HepG2 (cell line): ENCODE measurements around the gene USP5. TPM values are rescaled to one million over a fixed set of nuclear protein-coding genes. Genes with fewer than 3 reads are reported as not detected.

Experiments
- DMAP1 ChIP-seq: IDR thresholded peaks from 2 replicates; pipeline ENCODE4 v1.6.1; 2016
- DMTF1 ChIP-seq: sonication (generic); formaldehyde crosslinking; IDR thresholded peaks from 2 replicates; pipeline ENCODE4 v1.4.0; 2020; ENCODE audit warnings: mild to moderate bottlenecking, missing genetic modification reagents
- FOSL2 ChIP-seq: sonication (generic); formaldehyde crosslinking; IDR thresholded peaks from 2 replicates; pipeline ENCODE4 v1.4.0; 2020; ENCODE audit warnings: missing genetic modification reagents
- GFI1 ChIP-seq: sonication (generic); formaldehyde crosslinking; IDR thresholded peaks from 2 replicates; pipeline ENCODE4 v1.5.0; 2020; ENCODE audit warnings: missing genetic modification reagents, mild to moderate bottlenecking, borderline replicate concordance
- HNRNPLL ChIP-seq: fragments of 200-400 bp; formaldehyde crosslinking; IDR thresholded peaks from 2 replicates; pipeline ENCODE4 v1.6.1; 2017; ENCODE audit warnings: mild to moderate bottlenecking, low read depth, low read length; ENCODE audit not compliant: poor library complexity, severe bottlenecking
- KAT8 ChIP-seq: IDR thresholded peaks from 2 replicates; pipeline ENCODE4 v1.6.1; 2016; ENCODE audit warnings: missing genetic modification reagents, missing compliant biosample characterization
- PRDM10 ChIP-seq: sonication (generic); formaldehyde crosslinking; IDR thresholded peaks from 2 replicates; pipeline ENCODE4 v1.4.0; 2020; ENCODE audit warnings: low read depth, missing genetic modification reagents
- PTBP1 ChIP-seq: fragments of 200-400 bp; formaldehyde crosslinking; IDR thresholded peaks from 2 replicates; pipeline ENCODE4 v1.6.1; 2018; ENCODE audit warnings: low read length, low read depth; ENCODE audit not compliant: poor library complexity, severe bottlenecking
- RXRA ChIP-seq: sonication (generic); formaldehyde crosslinking; IDR thresholded peaks from 2 replicates; pipeline ENCODE4 v1.5.1; 2020; ENCODE audit warnings: missing genetic modification reagents
- SMAD1 ChIP-seq: sonication (generic); formaldehyde crosslinking; IDR thresholded peaks from 2 replicates; pipeline ENCODE4 v1.4.0; 2020; ENCODE audit warnings: missing genetic modification reagents, low read depth, mild to moderate bottlenecking, borderline replicate concordance
- SNAI1 ChIP-seq: sonication (generic); formaldehyde crosslinking; IDR thresholded peaks from 2 replicates; pipeline ENCODE4 v1.5.0; 2020; ENCODE audit warnings: mild to moderate bottlenecking, missing genetic modification reagents, borderline replicate concordance
- THYN1 ChIP-seq: sonication (generic); formaldehyde crosslinking; IDR thresholded peaks from 2 replicates; pipeline ENCODE4 v1.8.1; 2023; ENCODE audit warnings: low read depth, mild to moderate bottlenecking, moderate library complexity, missing genetic modification reagents, borderline replicate concordance
- ZKSCAN5 ChIP-seq: sonication (generic); formaldehyde crosslinking; IDR thresholded peaks from 2 replicates; pipeline ENCODE4 v1.5.1; 2020; ENCODE audit warnings: mild to moderate bottlenecking, missing genetic modification reagents
- ZNF138 ChIP-seq: sonication (generic); formaldehyde crosslinking; IDR thresholded peaks from 2 replicates; pipeline ENCODE4 v1.5.0; 2020; ENCODE audit warnings: mild to moderate bottlenecking, low read depth, missing genetic modification reagents
- ZNF180 ChIP-seq: sonication (generic); formaldehyde crosslinking; IDR thresholded peaks from 2 replicates; pipeline ENCODE4 v1.4.0; 2020; ENCODE audit warnings: low read depth, missing genetic modification reagents, borderline replicate concordance
- ZNF33A ChIP-seq: sonication (generic); formaldehyde crosslinking; IDR thresholded peaks from 2 replicates; pipeline ENCODE4 v1.5.1; 2020; ENCODE audit warnings: missing genetic modification reagents, mild to moderate bottlenecking, moderate library complexity, borderline replicate concordance
- ZNF563 ChIP-seq: sonication (generic); formaldehyde crosslinking; IDR thresholded peaks from 2 replicates; pipeline ENCODE4 v1.8.0; 2022; ENCODE audit warnings: mild to moderate bottlenecking, moderate library complexity, missing genetic modification reagents
- ZNF660 ChIP-seq: sonication (generic); formaldehyde crosslinking; IDR thresholded peaks from 2 replicates; pipeline ENCODE4 v1.5.1; 2020; ENCODE audit warnings: mild to moderate bottlenecking, low read depth, missing genetic modification reagents, borderline replicate concordance
- polyA plus RNA-seq, 8 experiments: library from polyadenylated mRNA; depleted of rRNA in 3 of 8; stranded (reverse) in 7 of 8; unstranded in 1 of 8; fragments of >200 nt; fragmentation: Illumina TruSeq in 4 of 8; extraction: Trizol in 4 of 8; gene quantifications; 2 replicates each; pipeline versions ENCODE4 v1.2.1 to v1.2.3, GENCODE V29; 2011 to 2016; ENCODE audit warnings: low read depth in 4 of 8, missing spikeins in 1 of 8, mixed read lengths in 1 of 8; ENCODE audit not compliant: insufficient read depth in 1 of 8
- total RNA-seq, 5 experiments: library from RNA; depleted of rRNA; stranded (reverse); fragments of >200 nt; fragmentation: Illumina TruSeq; extraction: Trizol; gene quantifications; 2 replicates each; pipeline ENCODE4 v1.2.3, GENCODE V29; 2016; ENCODE audit warnings: low read depth in 1 of 5
- TF ChIP-seq, protein P1 (sequence below): sonication (generic); formaldehyde crosslinking; IDR thresholded peaks from 2 replicates; pipeline ENCODE4 v1.4.0; 2020; ENCODE audit warnings: missing genetic modification reagents
- TF ChIP-seq, protein P2 (sequence below): sonication (generic); formaldehyde crosslinking; IDR thresholded peaks from 2 replicates; pipeline ENCODE4 v1.5.0; 2020; ENCODE audit warnings: missing genetic modification reagents, mild to moderate bottlenecking, borderline replicate concordance

USP5 gene
- total and polyA plus RNA-seq, 2 of the 13 experiments (the other 11 are each of a cell fraction or from before 2014, with no cell fraction given) = 39.6 to 56.0 TPM

DNA sequence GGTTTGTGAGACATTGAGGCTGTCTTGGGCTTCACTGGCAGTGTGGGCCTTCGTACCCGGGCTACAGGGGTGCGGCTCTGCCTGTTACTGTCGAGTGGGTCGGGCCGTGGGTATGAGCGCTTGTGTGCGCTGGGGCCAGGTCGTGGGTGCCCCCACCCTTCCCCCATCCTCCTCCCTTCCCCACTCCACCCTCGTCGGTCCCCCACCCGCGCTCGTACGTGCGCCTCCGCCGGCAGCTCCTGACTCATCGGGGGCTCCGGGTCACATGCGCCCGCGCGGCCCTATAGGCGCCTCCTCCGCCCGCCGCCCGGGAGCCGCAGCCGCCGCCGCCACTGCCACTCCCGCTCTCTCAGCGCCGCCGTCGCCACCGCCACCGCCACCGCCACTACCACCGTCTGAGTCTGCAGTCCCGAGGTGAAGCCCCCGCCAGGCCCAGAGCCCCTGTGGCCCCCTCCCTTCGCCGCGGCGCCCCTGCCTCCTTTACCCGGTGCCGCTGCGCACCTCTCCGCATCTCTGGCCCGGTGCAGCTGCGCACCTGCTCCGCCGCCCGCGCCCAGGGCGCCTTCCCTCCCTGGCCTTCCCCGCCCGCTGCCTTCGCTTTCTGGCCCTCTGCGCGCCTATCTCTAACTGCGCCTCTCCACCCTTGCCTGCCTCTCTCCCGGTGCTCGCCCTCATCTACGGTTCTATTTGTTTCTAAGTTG is 62.4 kb downstream of the USP5 start, which contains the start of gene ENO2 (continued):
- TF ChIP-seq PTBP1 (no peak), GFI1 (no peak), SNAI1 (CRISPR knock-in tag) (no peak), DMAP1 (CRISPR knock-in tag) (peak; percentile 32; the same call in 1 of the 2 replicates), FOSL2 (CRISPR knock-in tag) (peak; percentile 83), DMTF1 (CRISPR knock-in tag) (no peak), THYN1 (CRISPR knock-in tag) (0 out of 2 replicates have a peak, but pooled peaks have one; percentile 52), ZNF563 (peak; percentile 25; the same call in 1 of the 2 replicates), ZKSCAN5 (CRISPR knock-in tag) (no peak), KAT8 (CRISPR knock-in tag) (0 out of 2 replicates have a peak, but pooled peaks have one; percentile 15), HNRNPLL (peak; percentile 93), ZNF33A (CRISPR knock-in tag) (0 out of 2 replicates have a peak, but pooled peaks have one; percentile 13), ZNF180 (CRISPR knock-in tag) (no peak), SMAD1 (CRISPR knock-in tag) (0 out of 2 replicates have a peak, but pooled peaks have one; percentile 30), RXRA (CRISPR knock-in tag) (0 out of 2 replicates have a peak, but pooled peaks have one; percentile 14), ZNF660 (CRISPR knock-in tag) (no peak), PRDM10 (CRISPR knock-in tag) (0 out of 2 replicates have a peak, but pooled peaks have one; percentile 11), ZNF138 (CRISPR knock-in tag) (no peak)
- TF ChIP-seq, protein P1, sequence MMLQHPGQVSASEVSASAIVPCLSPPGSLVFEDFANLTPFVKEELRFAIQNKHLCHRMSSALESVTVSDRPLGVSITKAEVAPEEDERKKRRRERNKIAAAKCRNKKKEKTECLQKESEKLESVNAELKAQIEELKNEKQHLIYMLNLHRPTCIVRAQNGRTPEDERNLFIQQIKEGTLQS = peak; percentile 24; the same call in 1 of the 2 replicates
- TF ChIP-seq, protein P2, sequence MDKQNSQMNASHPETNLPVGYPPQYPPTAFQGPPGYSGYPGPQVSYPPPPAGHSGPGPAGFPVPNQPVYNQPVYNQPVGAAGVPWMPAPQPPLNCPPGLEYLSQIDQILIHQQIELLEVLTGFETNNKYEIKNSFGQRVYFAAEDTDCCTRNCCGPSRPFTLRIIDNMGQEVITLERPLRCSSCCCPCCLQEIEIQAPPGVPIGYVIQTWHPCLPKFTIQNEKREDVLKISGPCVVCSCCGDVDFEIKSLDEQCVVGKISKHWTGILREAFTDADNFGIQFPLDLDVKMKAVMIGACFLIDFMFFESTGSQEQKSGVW (CRISPR knock-in tag) = no peak
